ENCODE results near the gene CPSF3.

CPSF3 gene

DNA sequence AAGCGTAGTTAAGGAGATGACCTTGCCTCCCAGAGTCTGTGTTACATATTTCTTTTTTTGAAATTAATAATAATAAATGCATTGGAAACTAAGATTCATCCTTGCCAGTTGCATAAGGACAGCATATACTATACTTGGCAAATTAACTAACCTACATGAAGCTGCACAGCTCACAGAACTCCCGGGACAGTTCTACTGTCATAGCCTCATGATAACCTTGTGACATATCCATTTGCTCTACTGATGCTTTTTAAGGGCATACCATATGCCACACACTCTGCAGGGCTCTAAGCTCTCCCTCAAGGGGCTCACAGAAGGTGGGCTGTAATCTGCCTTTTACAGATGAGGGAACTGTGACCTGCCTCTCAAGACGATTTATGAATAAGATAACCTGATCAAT lies 3.9 kb upstream of the CPSF3 start:
- no peak for DNase-seq (ENCODE audit: low read depth)

DNA sequence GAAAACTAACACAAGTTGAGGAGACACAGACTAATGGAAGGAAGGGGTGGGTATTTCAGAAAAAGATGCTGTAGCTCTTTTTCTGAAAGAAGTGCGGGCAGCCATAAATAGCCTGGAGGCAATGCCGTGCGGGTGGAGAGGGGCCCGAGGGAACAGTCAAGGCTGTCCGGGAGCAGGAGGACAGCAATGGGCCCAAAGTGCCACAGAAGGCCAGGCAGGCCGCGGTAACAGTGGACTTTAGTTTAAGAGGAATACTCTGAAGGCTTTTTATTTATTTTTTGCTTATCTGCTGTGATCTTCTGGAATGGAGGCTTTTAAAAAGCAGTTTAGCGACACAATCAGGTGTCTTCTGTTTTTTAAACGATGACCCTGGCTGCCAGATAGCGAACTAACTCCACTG lies 3.0 kb upstream of the CPSF3 start:
- DNase-seq (ENCODE audit: low read depth) = no peak

- DNase-seq (ENCODE audit: low read depth) = no peak
Measured at GRCh38 chr2:9422321-9423099, 944 bp upstream of the CPSF3 start.

GRCh38 chr2:9423922-9424272 lies 443 bp downstream of the CPSF3 start:
- DNase-seq (ENCODE audit: low read depth) = no peak

DNA sequence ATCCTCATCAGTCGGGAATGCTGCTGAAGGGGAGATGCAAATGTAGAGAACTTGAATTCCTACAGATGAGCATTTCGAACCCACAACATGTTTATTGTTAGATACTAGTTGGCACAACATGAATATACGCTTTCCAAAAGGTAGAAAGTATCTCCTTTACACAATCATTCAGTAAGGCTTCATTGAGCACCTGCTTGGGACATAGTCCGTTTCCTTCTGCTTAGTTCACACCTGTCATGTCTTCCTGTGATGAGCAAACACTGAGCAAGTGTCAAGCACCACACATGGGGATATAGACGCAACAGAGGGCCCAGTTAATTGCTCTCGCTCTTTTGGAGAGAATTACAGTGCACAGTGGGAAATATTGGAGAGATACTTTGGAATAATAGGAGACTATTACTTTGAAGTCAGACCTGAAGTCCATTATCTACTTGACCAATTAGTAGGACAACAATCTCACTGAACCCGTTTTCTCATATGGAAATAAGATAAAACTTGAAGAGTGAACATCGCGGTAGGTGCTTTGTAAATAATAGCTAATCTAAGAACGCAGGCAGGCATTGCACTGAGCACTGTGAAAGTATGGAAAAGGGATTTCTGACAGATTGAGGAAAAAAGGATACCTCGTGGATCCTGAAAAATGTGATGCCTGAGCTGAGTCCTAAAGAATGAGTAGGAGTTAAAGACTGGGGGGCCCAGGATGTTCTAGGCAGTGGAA lies 1.2 kb downstream of the CPSF3 start:
- DNase-seq (ENCODE audit: low read depth) = no peak

- no peak for DNase-seq (ENCODE audit: low read depth)
Measured at GRCh38 chr2:9428965-9429577, 5.6 kb downstream of the CPSF3 start.

DNA sequence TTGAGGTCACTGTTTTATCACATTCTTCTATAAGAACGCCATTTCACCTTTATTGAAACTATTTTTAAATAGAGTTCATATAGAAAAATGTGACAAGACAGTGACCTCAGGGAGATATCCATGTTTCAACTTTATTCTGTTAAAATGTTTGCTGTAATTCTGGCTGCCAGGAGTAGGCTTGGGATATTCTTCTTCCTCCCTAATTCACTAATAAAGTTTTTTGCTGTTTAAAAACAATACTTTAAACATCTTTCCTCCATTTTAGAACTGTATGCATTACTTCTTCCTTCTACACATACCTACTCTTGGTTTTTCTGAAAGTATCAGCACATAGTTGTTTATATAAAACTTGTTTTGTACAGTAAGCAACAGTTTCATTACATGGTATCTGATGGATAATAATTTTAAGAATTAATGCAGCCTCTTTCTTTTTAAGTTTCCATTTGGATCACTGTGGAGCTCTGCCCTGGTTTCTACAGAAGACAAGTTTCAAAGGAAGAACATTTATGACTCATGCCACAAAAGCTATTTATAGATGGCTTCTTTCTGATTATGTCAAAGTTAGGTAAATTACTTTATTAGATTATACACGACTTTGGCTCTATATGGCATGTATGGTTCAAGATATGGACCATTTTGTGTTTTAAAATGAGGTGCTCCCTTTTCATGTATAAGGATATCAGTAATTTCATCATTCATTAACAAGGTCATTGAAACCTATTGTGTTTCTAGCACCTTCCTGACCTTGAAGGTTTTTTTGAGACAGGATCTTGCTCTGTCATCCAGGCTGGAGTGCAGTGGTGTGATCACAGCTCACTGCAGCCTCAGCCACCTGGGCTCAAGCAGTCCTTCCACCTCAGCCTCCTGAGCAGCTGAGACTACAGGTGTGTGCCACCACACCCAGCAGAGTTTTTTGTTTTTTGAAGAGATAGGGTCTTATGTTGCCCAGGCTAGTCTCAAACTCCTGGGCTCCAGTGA lies 7.2 kb downstream of the CPSF3 start:
- DNase-seq (ENCODE audit: low read depth) = no peak

DNA sequence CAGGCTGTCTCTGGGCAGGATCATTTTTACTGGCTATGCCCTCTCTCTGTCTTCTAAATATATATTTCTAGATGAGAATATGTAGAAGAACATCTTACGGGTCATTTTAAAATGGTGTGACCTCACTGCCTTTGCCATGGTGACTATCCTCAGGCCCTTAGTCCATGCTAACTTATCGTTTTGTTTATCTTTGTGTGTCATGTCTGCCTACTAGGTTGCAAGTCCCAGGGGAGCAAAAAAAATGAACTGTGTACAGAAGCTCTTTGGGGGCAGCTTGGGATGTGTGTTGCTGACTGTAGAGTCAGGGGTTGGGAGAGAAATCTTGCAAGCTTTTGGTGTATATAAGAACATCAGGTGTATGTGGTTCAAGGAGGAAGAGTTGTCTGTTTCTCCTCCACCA lies 11.0 kb downstream of the CPSF3 start:
- no peak for DNase-seq (ENCODE audit: low read depth)

- peak; percentile 16 for DNase-seq (ENCODE audit: low read depth)
Measured at GRCh38 chr2:9439536-9439935, 16.1 kb downstream of the CPSF3 start.

GRCh38 chr2:9440058-9440727 lies 16.7 kb downstream of the CPSF3 start:
- peak; percentile 72 for DNase-seq (ENCODE audit: low read depth)

DNA sequence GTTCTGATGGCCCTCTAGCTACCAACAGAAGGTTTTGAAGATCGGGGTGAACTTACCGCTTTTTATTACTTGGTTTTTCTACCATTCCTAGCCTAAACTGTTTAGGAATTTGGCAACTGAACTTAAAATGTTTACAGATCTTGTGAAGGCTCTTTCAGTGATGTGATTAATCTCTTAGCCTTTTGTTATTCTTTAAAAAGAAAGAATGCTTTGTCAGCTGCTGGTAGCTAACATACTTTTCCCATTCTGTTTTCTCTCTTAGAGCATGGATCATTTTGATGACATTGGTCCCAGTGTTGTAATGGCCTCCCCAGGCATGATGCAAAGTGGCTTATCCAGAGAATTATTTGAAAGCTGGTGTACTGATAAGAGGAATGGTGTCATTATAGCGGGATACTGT lies 18.1 kb downstream of the CPSF3 start:
- DNase-seq (ENCODE audit: low read depth) = no peak

GRCh38 chr2:9443526-9443925 lies 20.1 kb downstream of the CPSF3 start:
- no peak for DNase-seq (ENCODE audit: low read depth)

DNA sequence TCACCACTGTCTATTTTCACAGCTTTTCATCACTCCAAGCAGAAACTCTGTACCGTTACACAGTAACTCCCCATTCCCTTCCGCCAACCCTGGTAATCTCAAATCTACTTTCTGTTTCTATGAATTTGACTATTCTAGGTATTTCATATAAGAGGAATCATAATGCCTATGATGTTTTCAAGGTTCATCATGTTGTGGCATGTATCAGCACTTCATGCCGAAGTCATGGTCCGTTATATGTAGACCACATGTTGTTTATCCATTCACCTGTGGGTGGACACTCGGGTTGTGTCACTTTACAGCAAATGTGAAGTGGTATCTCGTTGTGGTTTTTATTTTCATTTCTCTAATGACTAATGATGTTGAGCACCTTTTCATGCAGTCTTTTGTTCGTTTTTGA lies 21.6 kb downstream of the CPSF3 start:
- DNase-seq (ENCODE audit: low read depth) = no peak

DNA sequence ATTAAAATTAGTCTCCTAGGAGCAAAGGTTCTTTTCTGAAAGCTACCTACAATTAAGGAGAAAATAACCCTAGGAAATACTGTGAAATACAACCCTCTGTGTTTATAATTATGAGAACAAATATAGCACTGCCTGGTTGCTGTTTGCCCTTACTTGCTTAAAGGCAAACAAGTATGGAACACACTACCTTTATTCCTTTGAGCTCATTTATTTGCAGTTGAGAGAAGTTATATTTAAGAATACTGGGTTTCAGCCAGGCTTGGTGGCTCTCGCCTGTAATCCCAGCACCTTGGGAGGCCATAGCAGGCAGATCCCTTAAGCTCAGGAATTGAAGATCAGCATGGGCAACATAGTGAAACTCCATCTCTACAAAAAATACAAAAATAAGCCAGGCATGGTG lies 27.8 kb downstream of the CPSF3 start:
- no peak for DNase-seq (ENCODE audit: low read depth)

- DNase-seq (ENCODE audit: low read depth) = no peak
Measured at GRCh38 chr2:9460441-9461017, 37.1 kb downstream of the CPSF3 start.

- DNase-seq (ENCODE audit: low read depth) = no peak
Measured at GRCh38 chr2:9461079-9461478, 37.6 kb downstream of the CPSF3 start.

- no peak for DNase-seq (ENCODE audit: low read depth)
Measured at GRCh38 chr2:9462313-9462712, 38.9 kb downstream of the CPSF3 start.

- DNase-seq (ENCODE audit: low read depth) = no peak
Measured at GRCh38 chr2:9462886-9463697, 39.6 kb downstream of the CPSF3 start.

- peak; percentile 29 for DNase-seq (ENCODE audit: low read depth)
Measured at GRCh38 chr2:9463698-9464034, 40.2 kb downstream of the CPSF3 start.

GRCh38 chr2:9465170-9465569 lies 41.7 kb downstream of the CPSF3 start:
- no peak for DNase-seq (ENCODE audit: low read depth)
